Stimulated activated memory B cell treated with anti-CD40 and anti-IgM and Interleukin-4, amounts not matched to agents 10 μg/mL and 1 μg/mL and 100 μg/mL, for 72 hours (primary cell): ENCODE results near the gene SCLY.

Experiments used
- ATAC-seq: fragments of 150-1000 bp; cut with Tn5 transposase; 2 replicates; pipeline ENCODE4 v1.10.0; 2021
- H3K27ac Mint-ChIP-seq: one replicate; pipeline ENCODE4 v1.8.0; 2022; ENCODE audit warnings: mild to moderate bottlenecking, mixed read lengths
- H3K27me3 Mint-ChIP-seq: one replicate; pipeline ENCODE4 v1.8.0; 2022; ENCODE audit warnings: mixed read lengths
- H3K36me3 Mint-ChIP-seq: one replicate; pipeline ENCODE4 v1.8.0; 2022; ENCODE audit warnings: mixed read lengths
- H3K4me1 Mint-ChIP-seq: one replicate; pipeline ENCODE4 v1.8.0; 2022; ENCODE audit warnings: mixed read lengths
- H3K4me3 Mint-ChIP-seq: one replicate; pipeline ENCODE4 v1.8.0; 2022; ENCODE audit warnings: mild to moderate bottlenecking, moderate library complexity, mixed read lengths
- H3K9me3 Mint-ChIP-seq: one replicate; pipeline ENCODE4 v1.8.0; 2022; ENCODE audit warnings: mixed read lengths

Gene SCLY, protein sequence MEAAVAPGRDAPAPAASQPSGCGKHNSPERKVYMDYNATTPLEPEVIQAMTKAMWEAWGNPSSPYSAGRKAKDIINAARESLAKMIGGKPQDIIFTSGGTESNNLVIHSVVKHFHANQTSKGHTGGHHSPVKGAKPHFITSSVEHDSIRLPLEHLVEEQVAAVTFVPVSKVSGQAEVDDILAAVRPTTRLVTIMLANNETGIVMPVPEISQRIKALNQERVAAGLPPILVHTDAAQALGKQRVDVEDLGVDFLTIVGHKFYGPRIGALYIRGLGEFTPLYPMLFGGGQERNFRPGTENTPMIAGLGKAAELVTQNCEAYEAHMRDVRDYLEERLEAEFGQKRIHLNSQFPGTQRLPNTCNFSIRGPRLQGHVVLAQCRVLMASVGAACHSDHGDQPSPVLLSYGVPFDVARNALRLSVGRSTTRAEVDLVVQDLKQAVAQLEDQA

GRCh38 chr2:238060542-238061314, at the start of gene SCLY:
SCLY (plus strand) TSS chr2:238061001; CDS start chr2:238061055, 54 bp downstream.
- H3K36me3 Mint-ChIP-seq, result peaks cover 17% of the 10 kb centered on the region
- H3K4me1 Mint-ChIP-seq, result peaks cover 51% of the 10 kb centered on the region
- H3K27ac Mint-ChIP-seq, result peak within 1 kb of the TSS; percentile 86
- peaks cover 20% of the 10 kb centered on the region for H3K27me3 Mint-ChIP-seq
- peak within 1 kb of the TSS; percentile 84 for H3K4me3 Mint-ChIP-seq
- H3K9me3 Mint-ChIP-seq, result peaks cover 3% of the 10 kb centered on the region
- ATAC-seq, result peak; percentile 99

DNA sequence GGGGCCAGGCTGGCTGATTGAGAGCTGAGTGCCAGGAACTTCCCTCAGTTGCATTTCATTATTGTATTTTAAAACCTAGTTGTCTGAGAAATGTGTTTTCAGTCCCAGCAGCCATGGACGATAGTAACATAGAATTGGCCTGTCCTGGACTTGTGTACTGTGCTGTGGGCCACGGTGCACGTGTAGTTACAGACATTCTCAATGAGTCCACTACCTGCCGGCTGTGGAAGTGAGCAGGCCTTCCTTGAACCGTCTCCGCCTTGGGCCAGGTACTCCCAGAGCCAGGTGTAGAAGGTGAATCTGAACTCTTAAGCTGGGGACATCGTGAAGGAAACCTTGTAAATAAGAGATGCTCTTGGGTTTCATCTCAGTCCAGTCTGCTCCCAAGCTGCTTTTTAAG, 47.0 kb upstream of the SCLY start:
- Mint-ChIP-seq H3K27me3 (no peaks in the 10 kb centered on the region), H3K36me3 (peaks cover 54% of the 10 kb centered on the region), H3K4me3 (no peak overlapping the region), H3K27ac (no peak overlapping the region), H3K4me1 (peaks cover 9% of the 10 kb centered on the region), H3K9me3 (no peaks in the 10 kb centered on the region)
- no peak for ATAC-seq

DNA sequence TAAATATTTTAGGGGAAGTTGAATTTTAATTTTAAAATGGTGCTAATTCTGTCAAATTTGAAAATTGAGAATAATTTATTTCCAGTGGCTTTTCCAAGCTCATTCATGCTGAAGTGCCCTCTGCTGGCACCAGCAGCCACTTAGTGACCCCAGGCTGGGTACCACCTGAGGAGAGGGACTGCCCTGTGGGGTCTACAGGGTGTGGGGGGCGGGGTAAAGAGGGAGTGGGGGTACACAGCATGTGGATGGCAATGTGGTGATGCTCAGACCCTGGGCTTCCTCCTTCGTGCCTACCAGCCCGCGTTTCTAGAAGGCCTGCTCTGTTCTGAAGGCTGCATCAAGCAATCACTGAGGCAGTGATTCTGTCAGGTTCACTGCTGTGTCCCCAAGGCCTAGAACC, 45.1 kb upstream of the SCLY start:
- no peak overlapping the region for H3K27ac Mint-ChIP-seq
- no peaks in the 10 kb centered on the region for H3K9me3 Mint-ChIP-seq
- H3K27me3 Mint-ChIP-seq, result no peaks in the 10 kb centered on the region

GRCh38 chr2:238016526-238016925, 44.3 kb upstream of the SCLY start:
- Mint-ChIP-seq H3K9me3 (no peaks in the 10 kb centered on the region), H3K27me3 (no peaks in the 10 kb centered on the region), H3K4me3 (no peak overlapping the region), H3K36me3 (peaks cover 59% of the 10 kb centered on the region), H3K4me1 (no peaks in the 10 kb centered on the region), H3K27ac (no peak overlapping the region)
- ATAC-seq, result peak; percentile 78

More for the DNA sequence above, 45.1 kb upstream of the SCLY start:
- Mint-ChIP-seq H3K4me3 (no peak overlapping the region), H3K4me1 (no peaks in the 10 kb centered on the region), H3K36me3 (peaks cover 60% of the 10 kb centered on the region)
- ATAC-seq, result no peak

- no peak overlapping the region for H3K4me3 Mint-ChIP-seq
- H3K27me3 Mint-ChIP-seq, result no peaks in the 10 kb centered on the region
- peaks cover 51% of the 10 kb centered on the region for H3K36me3 Mint-ChIP-seq
- no peaks in the 10 kb centered on the region for H3K4me1 Mint-ChIP-seq
- no peaks in the 10 kb centered on the region for H3K9me3 Mint-ChIP-seq
- ATAC-seq, result no peak
- no peak overlapping the region for H3K27ac Mint-ChIP-seq
These were observed 40.8 kb upstream of the SCLY start for GRCh38 chr2:238019962-238020361.

- H3K4me3 Mint-ChIP-seq, result no peak overlapping the region
- no peaks in the 10 kb centered on the region for H3K9me3 Mint-ChIP-seq
- no peaks in the 10 kb centered on the region for H3K27me3 Mint-ChIP-seq
- H3K36me3 Mint-ChIP-seq, result peaks cover 60% of the 10 kb centered on the region
- no peaks in the 10 kb centered on the region for H3K4me1 Mint-ChIP-seq
- no peak for ATAC-seq
- H3K27ac Mint-ChIP-seq, result no peak overlapping the region
These were observed 40.0 kb upstream of the SCLY start for GRCh38 chr2:238020816-238021215.

DNA sequence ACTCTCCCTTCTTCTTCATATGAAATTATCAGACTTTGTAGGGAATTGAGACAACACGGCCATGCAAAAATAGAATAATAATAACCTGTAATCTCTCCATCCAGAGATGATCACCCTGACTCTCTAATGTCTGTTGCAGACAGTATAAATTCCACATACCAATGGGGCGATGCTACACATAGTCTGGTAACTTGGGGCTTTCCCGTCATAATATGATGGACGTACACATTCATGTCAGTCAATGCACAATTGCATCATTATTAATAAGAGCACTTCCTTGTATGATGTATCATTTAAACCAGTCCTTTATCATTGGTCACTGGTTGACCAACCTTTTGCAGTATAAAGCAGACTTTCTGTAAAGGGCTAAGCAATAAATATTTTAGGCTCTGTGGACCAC, 39.5 kb upstream of the SCLY start:
- Mint-ChIP-seq H3K27ac (no peak overlapping the region), H3K9me3 (no peaks in the 10 kb centered on the region), H3K4me1 (no peaks in the 10 kb centered on the region), H3K4me3 (no peak overlapping the region), H3K36me3 (peaks cover 63% of the 10 kb centered on the region), H3K27me3 (no peaks in the 10 kb centered on the region)
- no peak for ATAC-seq

- Mint-ChIP-seq H3K27me3 (no peaks in the 10 kb centered on the region), H3K36me3 (peaks cover 65% of the 10 kb centered on the region), H3K27ac (no peak overlapping the region), H3K4me3 (no peak overlapping the region), H3K4me1 (no peaks in the 10 kb centered on the region), H3K9me3 (no peaks in the 10 kb centered on the region)
- no peak for ATAC-seq
These were observed 38.1 kb upstream of the SCLY start for GRCh38 chr2:238022594-238023157.

- H3K36me3 Mint-ChIP-seq, result peaks cover 64% of the 10 kb centered on the region
- H3K4me1 Mint-ChIP-seq, result no peaks in the 10 kb centered on the region
- no peak overlapping the region for H3K4me3 Mint-ChIP-seq
- no peaks in the 10 kb centered on the region for H3K27me3 Mint-ChIP-seq
- no peaks in the 10 kb centered on the region for H3K9me3 Mint-ChIP-seq
- H3K27ac Mint-ChIP-seq, result no peak overlapping the region
- no peak for ATAC-seq
These were observed 37.2 kb upstream of the SCLY start for GRCh38 chr2:238023608-238024007.

- ATAC-seq, result no peak
- H3K27me3 Mint-ChIP-seq, result no peaks in the 10 kb centered on the region
- H3K4me3 Mint-ChIP-seq, result no peak overlapping the region
- no peaks in the 10 kb centered on the region for H3K9me3 Mint-ChIP-seq
- H3K27ac Mint-ChIP-seq, result no peak overlapping the region
- peaks cover 58% of the 10 kb centered on the region for H3K36me3 Mint-ChIP-seq
- no peaks in the 10 kb centered on the region for H3K4me1 Mint-ChIP-seq
These were observed 35.8 kb upstream of the SCLY start for GRCh38 chr2:238024986-238025385.

DNA sequence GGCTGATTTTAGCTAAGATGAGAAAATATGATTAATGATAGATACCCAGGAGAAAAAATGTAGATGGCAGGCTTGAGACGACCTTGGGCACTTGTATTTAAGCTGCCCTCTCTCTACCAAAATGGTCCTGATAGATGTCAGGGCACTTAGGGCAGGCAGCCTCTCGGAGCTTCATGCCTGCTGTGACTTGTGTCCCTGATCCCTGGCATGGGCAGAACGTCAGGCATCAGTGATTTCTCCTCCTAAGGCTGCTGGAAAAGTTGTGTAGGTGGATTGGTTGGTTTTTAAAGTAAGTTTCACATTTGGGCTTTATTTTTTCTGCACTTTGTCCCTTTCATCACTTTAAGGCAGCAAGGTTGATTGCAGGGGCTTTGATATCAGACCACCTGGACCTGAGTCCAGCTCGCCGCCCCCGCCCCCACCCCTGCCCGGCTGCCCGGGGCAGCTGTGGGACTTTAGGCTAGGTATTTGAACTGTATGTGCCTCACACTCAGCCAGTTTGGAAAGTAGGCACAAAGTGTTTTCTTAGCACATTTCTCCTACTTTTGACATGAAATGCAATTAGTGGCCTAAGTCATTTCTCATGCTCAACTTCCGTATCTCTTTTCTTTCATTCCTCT, 35.0 kb upstream of the SCLY start:
- no peak overlapping the region for H3K4me3 Mint-ChIP-seq
- H3K4me1 Mint-ChIP-seq, result no peaks in the 10 kb centered on the region
- no peaks in the 10 kb centered on the region for H3K9me3 Mint-ChIP-seq
- H3K27me3 Mint-ChIP-seq, result no peaks in the 10 kb centered on the region
- no peak overlapping the region for H3K27ac Mint-ChIP-seq
- peaks cover 58% of the 10 kb centered on the region for H3K36me3 Mint-ChIP-seq
- ATAC-seq, result no peak

- H3K36me3 Mint-ChIP-seq, result peaks cover 61% of the 10 kb centered on the region
These were observed 33.7 kb upstream of the SCLY start for GRCh38 chr2:238027058-238027457.

GRCh38 chr2:238027591-238028415, 33.0 kb upstream of the SCLY start:
- Mint-ChIP-seq H3K9me3 (no peaks in the 10 kb centered on the region), H3K27ac (no peak overlapping the region)
- no peak for ATAC-seq

More at GRCh38 chr2:238027058-238027457, 33.7 kb upstream of the SCLY start:
- ATAC-seq, result no peak
- no peak overlapping the region for H3K4me3 Mint-ChIP-seq
- no peaks in the 10 kb centered on the region for H3K27me3 Mint-ChIP-seq
- no peak overlapping the region for H3K27ac Mint-ChIP-seq
- no peaks in the 10 kb centered on the region for H3K9me3 Mint-ChIP-seq
- no peaks in the 10 kb centered on the region for H3K4me1 Mint-ChIP-seq

DNA sequence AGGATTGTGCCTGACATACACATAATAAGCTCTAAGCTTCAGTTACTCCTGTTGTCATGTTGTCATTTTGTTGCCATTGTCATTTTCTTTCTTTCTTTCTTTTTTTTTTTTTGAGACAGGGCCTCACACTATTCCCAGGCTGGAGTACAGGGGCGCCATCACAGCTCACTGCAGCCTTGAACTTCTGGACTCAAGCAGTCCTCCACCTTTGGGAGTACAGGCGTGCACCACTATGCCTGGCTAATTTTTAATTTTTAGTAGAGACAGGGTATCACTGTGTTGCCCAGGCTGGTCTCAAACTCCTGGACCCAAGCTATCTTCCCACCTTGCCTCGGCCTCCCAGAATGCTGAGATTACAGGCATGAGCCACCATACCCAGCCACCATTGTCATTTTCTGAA, 30.9 kb upstream of the SCLY start:
- no peak for ATAC-seq
- Mint-ChIP-seq H3K27ac (no peak overlapping the region), H3K4me3 (no peak overlapping the region), H3K4me1 (no peaks in the 10 kb centered on the region), H3K9me3 (no peaks in the 10 kb centered on the region), H3K27me3 (no peaks in the 10 kb centered on the region), H3K36me3 (peaks cover 72% of the 10 kb centered on the region)

More at GRCh38 chr2:238027591-238028415, 33.0 kb upstream of the SCLY start:
- Mint-ChIP-seq H3K4me3 (no peak overlapping the region), H3K27me3 (no peaks in the 10 kb centered on the region), H3K36me3 (peaks cover 62% of the 10 kb centered on the region), H3K4me1 (no peaks in the 10 kb centered on the region)
